Embryonic facial prominence (tissue), 1 donor: Measurements from ENCODE around the gene TAMALIN.
A peak's percentile ranks its signal among the peaks of the same experiment; 100 is the strongest.

Experiments
- DNase-seq: peaks from one replicate; pipeline ENCODE4 v3.0.0-alpha.2; 2016; ENCODE audit errors: extremely low spot score

Gene TAMALIN

DNA sequence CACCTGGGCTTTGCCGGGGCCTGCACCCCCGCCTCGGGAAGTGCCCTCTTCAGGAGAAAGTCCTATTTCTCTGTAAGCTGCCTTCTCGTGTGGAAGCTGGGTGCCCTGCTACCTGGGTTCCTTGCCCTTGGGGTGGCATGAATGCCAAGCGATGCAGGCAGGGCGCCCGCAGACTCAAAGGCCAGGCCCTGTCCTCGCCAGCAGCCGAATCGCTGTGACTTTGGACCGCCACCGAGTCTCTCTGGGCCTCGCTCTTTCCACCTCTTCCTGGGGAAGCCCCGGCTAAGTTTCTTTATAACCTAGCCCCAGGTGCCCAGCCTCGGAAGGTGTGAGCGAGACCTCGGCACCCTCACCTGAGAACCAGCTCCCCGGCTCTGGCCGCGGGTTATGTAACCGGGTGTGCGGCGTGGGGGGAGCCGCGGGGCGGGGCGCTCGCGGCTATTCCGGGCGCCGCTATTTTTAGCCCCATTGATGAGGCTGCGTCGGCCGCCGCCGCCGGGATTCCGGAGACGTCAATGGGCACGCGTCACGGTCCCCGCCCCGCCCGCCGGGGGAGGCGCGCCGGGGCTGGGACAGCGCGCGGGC, 29.9 kb downstream of the TAMALIN start:
- peak; percentile 74 for DNase-seq

DNA sequence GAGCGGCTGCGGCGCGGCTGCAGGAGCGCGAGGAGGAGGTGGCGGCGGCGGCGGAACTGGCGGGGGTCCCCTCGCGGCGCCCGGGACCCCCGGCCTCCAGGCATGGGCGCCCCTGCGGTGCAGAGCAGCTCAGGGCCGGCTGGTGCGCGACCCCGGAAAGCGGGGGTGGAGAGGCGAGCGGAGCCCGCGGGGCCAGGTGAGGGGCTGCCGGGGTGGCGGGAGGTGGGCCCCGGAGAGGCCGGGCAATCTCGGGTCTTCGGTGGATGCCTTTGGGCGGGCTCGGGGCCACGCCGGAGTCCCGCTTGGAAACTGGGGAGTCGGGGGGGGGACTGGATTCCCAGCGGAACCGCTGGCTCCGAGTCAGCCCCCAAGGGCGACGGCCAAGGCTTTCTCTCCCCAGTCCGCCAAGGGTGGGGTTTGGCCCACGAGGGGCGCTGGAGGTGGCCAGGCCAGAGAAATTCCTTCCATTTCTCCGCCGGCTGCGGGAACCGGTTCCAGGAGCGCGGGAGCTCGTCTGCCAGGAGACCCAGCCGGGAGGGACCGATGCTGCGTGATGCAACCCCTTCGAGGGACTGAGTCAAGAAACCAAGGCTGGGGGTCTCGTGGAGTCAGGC, 30.6 kb downstream of the TAMALIN start:
- no peak for DNase-seq

DNA sequence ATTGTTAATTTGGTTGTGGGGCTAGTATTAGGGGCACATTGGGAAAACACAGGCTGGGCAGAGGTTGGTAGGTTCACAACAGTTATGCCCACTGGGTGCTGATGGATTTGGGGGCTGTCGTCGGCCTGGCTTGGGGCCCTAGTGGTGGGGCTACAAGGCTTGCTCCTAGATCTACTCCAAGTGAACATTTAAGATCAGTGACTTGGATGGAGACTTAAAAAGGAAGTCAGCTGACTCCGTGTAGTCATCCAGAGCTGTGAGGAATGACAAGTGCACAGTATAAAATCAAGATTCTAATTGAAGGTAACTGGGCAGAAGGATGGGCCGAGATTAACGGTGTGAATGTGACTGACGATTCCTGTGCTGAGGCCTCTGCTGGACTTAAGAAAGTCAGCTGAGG, 31.7 kb downstream of the TAMALIN start:
- no peak for DNase-seq

DNA sequence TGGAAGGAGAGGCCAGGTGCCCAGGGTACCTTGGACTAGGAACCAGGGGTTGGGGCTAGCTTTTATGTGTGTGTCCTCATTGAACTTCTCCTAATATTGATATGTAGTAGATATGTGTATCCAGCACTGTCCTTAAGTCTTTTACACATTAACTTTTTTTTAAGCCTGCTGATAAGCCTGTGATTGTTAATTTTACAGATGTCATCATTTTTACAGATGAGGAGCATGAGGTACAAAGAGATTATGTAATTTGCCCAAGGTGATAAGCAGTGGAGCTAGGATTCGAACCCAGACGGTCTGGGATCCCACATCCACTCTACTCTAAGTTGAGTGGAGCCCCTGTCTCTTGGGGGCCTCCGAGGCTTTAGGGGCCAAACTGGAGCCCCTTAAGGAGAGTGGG, 34.3 kb downstream of the TAMALIN start:
- no peak for DNase-seq

DNA sequence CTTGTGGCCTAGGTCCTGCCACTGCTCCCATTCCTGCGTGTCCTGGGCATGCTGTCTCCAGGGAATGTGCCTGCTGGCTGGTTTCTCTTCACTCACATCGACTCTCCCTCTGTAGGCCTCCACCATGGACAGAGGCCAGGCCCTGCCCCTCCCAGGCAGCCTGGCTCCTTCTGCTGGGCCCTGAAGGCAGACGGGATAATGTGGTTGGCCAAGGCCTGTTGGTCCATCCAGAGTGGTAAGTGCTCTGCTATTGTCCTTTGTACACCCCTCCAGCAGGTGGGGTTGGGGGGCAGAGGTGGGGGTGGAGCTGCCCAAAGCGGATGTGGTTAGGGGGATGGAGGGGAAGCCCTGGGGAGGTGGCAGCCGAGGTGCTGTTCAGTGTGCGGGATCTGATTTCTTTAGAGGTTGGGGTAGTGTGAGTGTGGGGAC, 35.0 kb downstream of the TAMALIN start:
- DNase-seq: no peak

DNA sequence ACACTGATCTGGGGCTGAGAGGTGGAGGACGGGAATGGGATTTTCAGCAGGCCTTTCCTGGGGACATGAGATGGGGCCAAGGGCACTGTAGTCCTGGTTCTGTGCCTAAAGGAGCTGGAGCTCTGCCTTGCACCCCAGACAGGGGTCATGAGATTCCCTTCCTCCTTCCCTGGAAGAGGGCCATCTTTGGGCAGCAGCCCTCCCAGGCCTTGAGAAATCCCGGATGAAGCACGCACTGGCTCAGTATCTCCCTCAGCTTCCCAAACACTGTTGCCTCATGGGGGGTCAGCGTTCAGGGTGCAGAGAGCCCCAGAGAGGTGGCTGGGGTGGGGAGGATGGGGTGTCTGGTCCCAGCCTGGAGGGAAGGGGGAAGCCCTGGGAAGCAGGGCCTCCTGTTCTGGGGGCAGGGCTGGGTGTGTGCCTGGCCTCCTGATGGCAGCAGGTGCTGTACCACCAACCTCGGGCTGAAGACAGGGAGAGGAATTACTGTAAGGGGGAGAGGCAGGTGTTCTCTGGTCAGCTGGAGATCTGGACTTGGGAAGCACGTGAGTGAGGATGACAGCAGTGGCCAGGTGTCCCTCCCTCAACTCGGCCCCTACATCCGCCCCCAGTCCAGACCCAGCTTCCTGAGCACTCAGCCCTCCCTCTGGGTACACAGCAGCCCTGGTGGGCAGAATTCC, 36.1 kb downstream of the TAMALIN start:
- no peak for DNase-seq

DNA sequence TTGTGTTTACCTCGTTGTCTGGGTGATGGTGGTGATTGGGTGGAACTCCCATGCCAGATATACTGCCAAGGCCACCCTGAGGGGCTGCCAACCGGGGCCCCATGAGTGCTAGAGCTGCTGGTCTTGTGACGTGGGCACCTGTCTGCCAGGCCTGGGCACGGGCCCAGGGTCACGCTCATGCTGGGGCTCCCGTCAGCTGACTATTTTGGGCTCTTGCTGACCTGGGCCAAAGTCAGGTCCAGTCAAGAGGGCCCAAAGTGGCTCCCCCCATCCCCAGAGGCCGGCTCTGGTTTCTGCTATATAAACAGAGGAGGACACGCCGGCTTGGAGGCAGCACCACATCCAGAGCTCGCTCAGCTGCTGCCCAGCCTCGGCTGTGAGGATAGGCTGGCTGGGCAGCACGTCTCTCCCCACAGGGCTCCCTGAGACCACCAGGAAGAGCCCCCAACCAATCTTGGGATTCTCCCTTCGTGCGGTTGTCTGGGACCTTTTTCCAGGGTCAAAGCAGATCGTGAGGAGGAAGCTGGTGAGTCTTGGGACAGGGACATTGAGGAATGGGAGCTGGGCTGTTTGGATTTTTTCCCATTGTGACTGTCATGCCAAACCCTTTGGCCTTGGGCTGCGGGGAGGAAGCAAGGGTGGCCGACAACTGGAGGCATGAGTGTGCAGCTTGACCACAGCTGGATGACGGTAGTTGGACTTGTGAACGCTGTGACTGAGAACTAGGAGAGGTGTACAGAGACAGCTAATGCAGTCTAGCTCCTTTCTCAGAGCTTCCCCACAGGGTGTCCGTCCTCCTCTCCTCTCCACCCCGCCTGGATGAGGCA, 36.9 kb downstream of the TAMALIN start:
- DNase-seq: no peak

DNA sequence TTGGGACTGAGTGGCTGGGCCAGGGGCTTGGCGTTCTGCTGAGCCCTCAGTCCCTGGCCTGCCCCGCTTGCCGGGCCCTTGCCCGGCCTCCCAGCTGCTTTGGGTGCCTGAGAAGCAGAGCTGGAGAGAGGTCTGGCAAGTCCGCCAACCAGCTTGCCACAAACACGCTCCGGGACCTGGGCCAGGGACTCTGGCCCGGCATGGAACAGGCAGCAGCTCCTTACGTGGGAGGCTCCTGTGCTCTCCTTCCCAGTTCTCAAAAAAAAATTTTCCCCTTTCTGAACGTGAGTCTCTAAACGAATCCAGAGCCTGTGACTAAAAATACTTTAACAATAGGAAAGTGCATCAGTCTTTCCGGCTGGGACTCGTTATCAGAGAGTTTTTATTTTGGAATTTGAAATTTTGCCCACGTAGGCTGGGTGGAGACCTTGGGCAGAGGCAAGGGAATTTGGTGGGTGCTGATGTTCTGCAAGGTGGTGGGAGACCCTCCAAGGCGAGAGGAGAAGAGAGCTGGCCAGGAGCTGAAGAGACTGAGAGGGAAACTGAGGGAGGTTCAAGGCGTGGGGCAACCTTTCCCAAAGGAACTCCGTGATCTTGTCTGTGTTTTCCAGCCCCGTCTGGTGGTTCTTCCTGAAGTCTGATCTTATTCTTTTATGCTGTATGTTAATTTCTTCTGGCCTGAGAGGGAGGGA, 37.7 kb downstream of the TAMALIN start:
- no peak for DNase-seq

DNA sequence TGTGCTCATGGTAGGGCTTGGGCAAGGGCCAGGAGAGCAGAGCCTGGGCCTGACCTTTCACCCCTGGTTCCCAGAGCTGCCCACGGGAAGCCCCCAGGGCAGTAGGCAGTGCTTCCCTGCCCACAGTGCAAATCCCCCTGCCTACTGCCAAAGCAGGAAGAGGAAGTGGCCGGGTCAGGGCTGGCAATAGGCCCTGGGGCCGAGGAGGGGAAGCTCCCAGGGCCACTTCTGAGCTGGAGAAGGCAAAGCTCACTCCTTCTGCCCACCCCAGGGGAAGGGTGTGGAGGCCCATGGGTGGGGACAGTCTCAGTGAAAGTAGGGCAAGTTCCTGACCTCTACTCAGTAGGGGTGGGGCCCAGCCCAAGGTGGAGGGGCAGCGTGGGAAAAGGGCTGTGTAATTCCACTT, 39.1 kb downstream of the TAMALIN start:
- DNase-seq: no peak

DNA sequence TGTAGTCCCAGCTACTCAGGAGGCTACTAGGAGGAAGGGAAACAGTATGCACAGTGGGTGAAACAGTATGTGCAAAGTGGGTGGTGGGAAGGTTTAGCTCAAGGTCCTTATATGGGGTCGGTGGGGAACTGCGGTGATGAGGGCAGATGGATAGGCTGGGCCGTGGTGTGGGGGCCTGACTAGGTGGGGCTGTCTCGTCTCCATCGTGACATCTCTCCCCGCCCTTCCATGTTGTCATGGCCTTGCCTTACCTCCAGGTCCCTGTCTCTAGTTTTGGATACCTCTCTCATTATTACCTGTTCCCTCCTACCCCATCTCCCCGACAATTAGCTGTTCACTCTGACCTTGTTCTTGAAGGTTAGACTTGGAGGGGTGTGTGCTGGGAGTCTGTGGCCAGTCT, 40.1 kb downstream of the TAMALIN start:
- no peak for DNase-seq

DNA sequence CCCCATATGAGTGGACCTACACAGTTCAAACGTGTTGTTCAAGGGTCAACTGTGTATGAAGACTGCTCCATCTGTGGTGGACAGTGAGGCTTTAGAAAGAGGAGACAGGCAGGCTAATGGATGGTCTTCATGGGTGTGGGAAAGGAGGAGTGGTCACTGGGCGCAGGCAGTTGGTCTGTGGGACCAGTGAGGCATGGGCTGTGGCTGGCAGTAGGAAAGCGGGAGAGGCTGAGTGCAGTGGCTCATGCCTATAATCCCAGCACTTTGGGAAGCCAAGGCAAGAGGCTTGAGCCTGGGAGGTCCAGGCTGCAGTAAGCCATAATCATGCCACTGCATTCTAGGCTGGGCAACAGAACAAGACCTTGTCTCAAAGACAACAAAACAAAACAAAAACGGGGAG, 42.5 kb downstream of the TAMALIN start:
- no peak for DNase-seq

DNA sequence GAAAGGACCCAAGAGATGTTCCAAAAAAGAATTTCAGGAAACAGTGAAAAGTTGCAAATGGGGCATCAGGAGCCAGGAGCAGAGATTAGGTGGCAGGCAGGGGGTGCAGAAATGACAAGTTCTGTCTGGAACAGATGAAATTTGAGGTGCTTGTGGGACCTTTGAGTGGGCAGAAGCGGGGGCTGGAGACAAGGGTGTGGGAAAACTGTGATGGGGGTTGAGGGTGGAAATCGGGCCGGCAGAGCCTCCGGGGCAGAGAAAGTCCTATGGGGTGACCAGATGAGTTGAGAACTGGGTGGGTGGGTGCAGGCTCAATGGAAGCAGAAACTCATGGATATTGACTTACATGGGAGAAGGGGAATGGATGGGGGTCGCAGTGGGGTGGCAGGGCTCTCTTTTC, 42.9 kb downstream of the TAMALIN start:
- DNase-seq: no peak

DNA sequence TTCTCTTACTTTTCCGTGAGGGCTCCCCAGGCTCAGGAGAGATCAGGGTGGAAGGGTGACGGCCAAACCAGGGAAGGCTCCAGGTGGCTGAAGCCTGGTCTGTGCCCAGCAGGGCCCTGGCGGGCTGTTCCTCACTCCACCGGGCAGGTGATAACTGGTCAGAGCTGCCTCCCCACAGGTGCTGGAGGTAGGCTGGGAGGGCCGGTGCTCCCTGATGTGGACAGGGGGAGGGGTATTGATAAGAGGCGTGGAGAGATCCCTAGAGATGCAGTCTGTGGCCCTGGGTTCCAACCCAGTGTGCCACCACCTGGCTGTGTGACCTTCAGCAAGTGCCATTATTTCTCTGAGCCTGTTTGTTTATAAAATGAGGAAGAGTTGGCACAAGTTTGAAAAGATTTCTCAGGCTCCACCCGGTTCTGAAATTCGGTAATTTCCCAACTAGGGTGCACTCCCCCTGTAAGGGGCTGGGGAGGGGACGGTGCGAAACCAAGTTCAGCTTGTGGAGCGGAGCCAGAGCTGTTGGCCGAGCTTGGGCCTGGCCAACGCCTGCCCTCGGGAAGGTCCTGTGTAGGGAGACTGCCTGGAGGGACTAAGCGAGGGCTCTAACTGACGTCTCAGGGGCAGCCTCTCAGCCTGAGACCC, 43.5 kb downstream of the TAMALIN start:
- no peak for DNase-seq

DNA sequence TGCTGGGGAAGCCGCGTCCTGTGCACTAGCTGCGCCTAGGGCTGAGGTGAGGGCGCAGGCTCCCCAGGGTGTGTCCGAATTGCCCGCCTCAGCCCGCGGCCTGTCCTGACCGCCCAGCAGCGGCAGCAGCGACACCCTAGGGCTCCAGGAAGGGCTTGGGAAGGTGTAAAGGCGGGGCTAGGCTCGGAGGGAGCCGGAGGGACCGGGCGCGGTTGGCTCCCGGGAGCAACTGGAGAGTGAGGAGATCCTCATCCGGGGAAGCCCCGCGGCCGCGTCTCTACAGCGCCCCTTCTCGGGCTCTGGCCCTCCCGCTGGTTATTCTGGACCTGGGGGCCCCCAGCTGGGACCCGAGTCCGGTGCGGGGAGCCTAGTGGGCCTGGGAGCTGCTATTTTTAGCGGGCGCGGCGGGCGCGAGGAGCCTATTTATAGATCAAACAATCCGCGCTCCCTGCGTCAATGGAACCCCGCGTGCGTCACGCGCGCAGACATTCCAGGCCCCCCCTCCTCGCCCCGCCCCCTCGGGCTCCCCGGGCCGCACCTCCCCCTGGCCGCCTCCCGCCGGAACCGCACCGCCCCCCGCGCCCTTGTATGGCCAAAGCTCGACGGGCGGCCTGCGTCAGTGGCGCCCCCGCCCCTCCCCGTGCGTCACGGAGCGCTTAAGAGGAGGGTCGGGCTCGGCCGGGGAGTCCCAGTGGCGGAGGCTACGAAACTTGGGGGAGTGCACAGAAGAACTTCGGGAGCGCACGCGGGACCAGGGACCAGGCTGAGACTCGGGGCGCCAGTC, 44.2 kb downstream of the TAMALIN start, which contains the start of gene NR4A1:
NR4A1 (plus strand) TSS at position 685 of the 784 bp plus-strand sequence. CDS start 2,887 bp downstream, outside the sequence.
- DNase-seq: peak; percentile 91

DNA sequence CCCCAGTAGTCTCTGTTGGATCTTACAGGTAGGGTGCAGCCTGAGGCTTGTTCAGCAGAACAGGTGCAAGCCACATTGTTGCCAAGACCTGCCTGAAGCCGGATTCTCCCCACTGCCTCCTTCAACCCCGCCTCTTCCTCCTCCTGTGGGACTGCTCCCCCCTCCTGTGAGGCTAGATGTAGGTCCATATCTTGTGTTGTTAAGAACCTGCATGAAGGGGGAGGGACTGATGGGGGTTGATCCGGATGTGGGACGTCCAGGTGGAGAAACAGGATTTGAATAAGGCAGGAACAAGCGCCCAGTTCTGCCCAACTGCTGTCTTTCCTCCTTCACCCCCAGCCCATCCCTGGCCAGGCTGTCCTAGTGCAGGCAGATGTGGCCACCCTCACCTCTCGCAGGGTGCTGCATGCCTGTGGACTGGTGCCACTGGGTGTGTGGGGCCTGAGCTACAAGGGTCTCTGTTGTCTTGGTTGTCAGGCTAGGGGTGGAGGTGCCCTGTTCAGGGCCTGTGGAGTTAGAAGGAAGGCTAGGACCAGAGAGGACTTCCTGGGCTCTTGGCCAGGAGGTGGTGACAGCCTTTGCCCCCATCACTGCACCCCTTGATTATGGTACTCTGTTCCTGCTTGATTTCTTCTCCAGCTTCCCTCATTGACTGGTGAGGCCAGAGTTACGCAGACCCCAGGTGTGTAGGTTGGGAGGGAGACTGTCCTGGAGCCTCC, 45.9 kb downstream of the TAMALIN start:
- no peak for DNase-seq

DNA sequence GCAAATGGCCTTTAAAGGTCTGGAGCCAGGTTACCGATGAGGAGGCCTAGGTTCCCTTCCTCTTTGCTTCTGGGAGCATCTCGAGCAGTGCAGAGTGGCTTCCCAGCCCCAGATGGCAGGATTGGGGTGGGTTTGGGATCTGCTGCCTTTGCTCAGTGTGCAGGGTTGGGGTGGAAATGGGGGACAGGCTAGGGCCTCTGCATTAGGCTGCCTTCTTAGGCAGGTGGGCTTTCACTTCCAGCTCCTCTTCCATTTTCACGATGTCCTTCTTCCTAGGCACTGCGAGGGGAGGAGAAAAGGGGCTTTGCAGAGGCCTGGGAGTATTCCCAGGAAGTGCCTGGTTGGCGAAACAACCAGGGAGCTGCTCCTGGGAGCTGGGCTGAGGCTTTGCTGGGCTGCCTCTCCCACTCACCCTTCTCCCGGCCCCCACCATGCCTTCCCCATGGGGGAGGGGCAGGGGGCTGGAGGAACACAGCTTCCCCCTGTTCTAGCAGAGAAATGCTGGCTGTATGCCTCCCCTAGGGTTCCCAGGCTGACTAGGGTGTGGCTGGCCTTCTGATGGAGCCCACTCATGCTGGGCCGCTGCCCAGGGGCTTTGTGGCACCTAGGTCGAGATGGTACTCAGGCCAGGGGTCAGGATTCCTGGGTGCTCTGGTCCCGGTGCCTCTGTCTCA, 46.9 kb downstream of the TAMALIN start:
- no peak for DNase-seq

DNA sequence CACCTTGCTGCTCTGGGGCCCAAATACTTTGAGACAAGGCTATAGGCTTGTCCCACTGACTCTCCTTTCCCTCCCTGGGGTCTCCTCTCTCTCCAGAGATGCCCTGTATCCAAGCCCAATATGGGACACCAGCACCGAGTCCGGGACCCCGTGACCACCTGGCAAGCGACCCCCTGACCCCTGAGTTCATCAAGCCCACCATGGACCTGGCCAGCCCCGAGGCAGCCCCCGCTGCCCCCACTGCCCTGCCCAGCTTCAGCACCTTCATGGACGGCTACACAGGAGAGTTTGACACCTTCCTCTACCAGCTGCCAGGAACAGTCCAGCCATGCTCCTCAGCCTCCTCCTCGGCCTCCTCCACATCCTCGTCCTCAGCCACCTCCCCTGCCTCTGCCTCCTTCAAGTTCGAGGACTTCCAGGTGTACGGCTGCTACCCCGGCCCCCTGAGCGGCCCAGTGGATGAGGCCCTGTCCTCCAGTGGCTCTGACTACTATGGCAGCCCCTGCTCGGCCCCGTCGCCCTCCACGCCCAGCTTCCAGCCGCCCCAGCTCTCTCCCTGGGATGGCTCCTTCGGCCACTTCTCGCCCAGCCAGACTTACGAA, 47.6 kb downstream of the TAMALIN start:
- DNase-seq: no peak

DNA sequence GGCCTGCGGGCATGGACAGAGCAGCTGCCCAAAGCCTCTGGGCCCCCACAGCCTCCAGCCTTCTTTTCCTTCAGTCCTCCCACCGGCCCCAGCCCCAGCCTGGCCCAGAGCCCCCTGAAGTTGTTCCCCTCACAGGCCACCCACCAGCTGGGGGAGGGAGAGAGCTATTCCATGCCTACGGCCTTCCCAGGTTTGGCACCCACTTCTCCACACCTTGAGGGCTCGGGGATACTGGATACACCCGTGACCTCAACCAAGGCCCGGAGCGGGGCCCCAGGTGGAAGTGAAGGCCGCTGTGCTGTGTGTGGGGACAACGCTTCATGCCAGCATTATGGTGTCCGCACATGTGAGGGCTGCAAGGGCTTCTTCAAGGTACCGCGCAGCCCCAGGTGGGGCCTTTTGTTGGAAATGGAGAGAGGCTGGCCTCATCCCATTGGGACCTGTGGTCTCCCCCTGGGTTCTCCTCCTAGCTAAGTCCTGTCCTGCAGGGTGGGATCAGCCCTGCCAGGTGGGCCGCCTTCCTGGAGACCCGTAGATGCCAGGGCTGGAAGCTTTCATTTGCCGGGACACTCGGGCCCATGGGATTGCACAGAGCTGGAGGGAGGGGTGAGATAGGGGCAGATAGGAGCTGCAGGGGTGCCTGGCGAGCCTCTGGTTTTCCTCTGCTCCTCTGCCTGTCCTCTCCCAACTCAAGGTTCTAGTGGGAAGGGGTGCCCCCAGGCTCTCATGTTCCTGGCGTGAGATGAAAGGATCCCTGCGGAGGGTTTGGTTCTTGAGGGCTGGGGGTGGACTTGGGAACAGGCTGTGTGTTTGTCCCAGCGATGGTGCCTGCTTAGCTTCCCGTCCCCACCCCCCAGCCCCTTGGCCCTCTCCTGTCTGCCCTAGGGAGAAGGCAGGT, 48.3 kb downstream of the TAMALIN start:
- no peak for DNase-seq
